H1 (cell line): Measurements from ENCODE around the gene NAA20. TPM values are rescaled to one million over a fixed set of nuclear protein-coding genes. Genes with fewer than 3 reads are reported as not detected.

Experiments used
- polyA plus RNA-seq, 7 experiments: library from polyadenylated mRNA; depleted of rRNA in 3 of 7; stranded (reverse) in 5 of 7; unstranded in 2 of 7; fragments of >200 nt in 5 of 7; fragments of 200-250 nt in 2 of 7; gene quantifications; 1 replicate in 5 of 7; 2 replicates in 1 of 7; 4 replicates in 1 of 7; pipeline versions ENCODE4 v1.2.1 to v1.2.3, GENCODE V29; 2011 to 2013; ENCODE audit warnings: missing spikeins in 2 of 7, mixed read lengths in 2 of 7
- total RNA-seq: library from RNA; stranded (reverse); fragmentation: NEBNext Ultra II Directional; extraction: Animal tissue kit (Norgen Biotek cat#: 25700); gene quantifications from 2 replicates; pipeline ENCODE4 v1.2.1, GENCODE V29; 2021

NAA20 gene
- total and polyA plus RNA-seq, 2 of the 8 experiments (the other 6 are each of a cell fraction or from before 2014, with no cell fraction given) = 21.9 to 41.1 TPM

Other genes starting within 250 kb of the NAA20 start
- gene CRNKL1, start 35.1 kb downstream of the NAA20 start, total RNA-seq = 21.9 and 26.5 TPM in 2 replicates
- gene CRNKL1, start 35.1 kb downstream of the NAA20 start, polyA plus RNA-seq (2011; rRNA removed) = 2.8 and 4.0 TPM in 2 replicates
- gene CFAP61, start 35.2 kb downstream of the NAA20 start, total RNA-seq = 0.61 TPM in 1 of 2 replicates, not detected in the other
- 0.08 and 0.29 TPM in 2 replicates for gene CFAP61, start 35.2 kb downstream of the NAA20 start, polyA plus RNA-seq (2011; rRNA removed)